OCI-LY7 (cell line): ENCODE data around the gene MGST2. TPM values are rescaled to one million over a fixed set of nuclear protein-coding genes. Genes with fewer than 3 reads are reported as not detected.

Experiments used
- BruUV-seq: library from RNA; stranded (reverse); fragments of 400-500 nt; replicated peaks from 2 replicates; lab custom pipeline; 2021; lab: Mats Ljungman, UMichigan
- CTCF ChIA-PET: fragments of 300-600 bp; sonication (Branson Sonifier 250); formaldehyde crosslinking; loops from one replicate; lab custom pipeline; 2022; ENCODE audit warnings: antibody characterized with exemption; ENCODE audit not compliant: unreplicated experiment; lab: Charles Lee
- POLR2A ChIA-PET: fragments of 300-600 bp; sonication (Branson Sonifier 250); formaldehyde crosslinking; loops from one replicate; lab custom pipeline; 2022; ENCODE audit warnings: antibody characterized with exemption; lab: Charles Lee
- DNase-seq: peaks from one replicate; pipeline ENCODE4 v3.0.0-alpha.2; 2015; ENCODE audit warnings: low spot score
- H2AFZ ChIP-seq: fragments of 200-600 bp; sonication (generic), shearing (Covaris generic); 2 replicates; pipeline ENCODE4 v1.6.1; 2014; ENCODE audit warnings: mild to moderate bottlenecking, antibody characterized with exemption, low read length, moderate library complexity
- H3K27ac ChIP-seq: fragments of 200-600 bp; sonication (generic); 2 replicates; pipeline ENCODE4 v1.5.1; 2014; ENCODE audit warnings: mixed run types, low read depth, mild to moderate bottlenecking, moderate library complexity, low read length, inconsistent platforms; ENCODE audit not compliant: poor library complexity, severe bottlenecking
- H3K36me3 ChIP-seq: fragments of 200-600 bp; sonication (generic); 2 replicates; pipeline ENCODE4 v1.6.1; 2014; ENCODE audit warnings: mild to moderate bottlenecking, antibody characterized with exemption, low read length, moderate library complexity, mixed read lengths; ENCODE audit not compliant: insufficient read depth
- H3K4me1 ChIP-seq: fragments of 200-600 bp; sonication (generic); 2 replicates; pipeline ENCODE4 v1.5.1; 2014; ENCODE audit warnings: mild to moderate bottlenecking, low read length; ENCODE audit not compliant: insufficient read depth, poor library complexity, severe bottlenecking
- H3K4me2 ChIP-seq: fragments of 200-600 bp; sonication (generic); 2 replicates; pipeline ENCODE4 v1.6.1; 2014; ENCODE audit warnings: mild to moderate bottlenecking, low read length
- H3K4me3 ChIP-seq: fragments of 200-600 bp; sonication (generic); 2 replicates; pipeline ENCODE4 v1.5.1; 2014; ENCODE audit warnings: mild to moderate bottlenecking, low read depth, low read length; ENCODE audit not compliant: poor library complexity, severe bottlenecking
- H3K79me2 ChIP-seq: fragments of 200-600 bp; sonication (generic); 2 replicates; pipeline ENCODE4 v1.6.1; 2016; ENCODE audit warnings: low read depth, mild to moderate bottlenecking, low read length, moderate library complexity, mixed read lengths; ENCODE audit not compliant: insufficient read depth
- H3K9me2 ChIP-seq: fragments of 200-600 bp; sonication (generic); 2 replicates; pipeline ENCODE4 v1.6.1; 2016; ENCODE audit warnings: mild to moderate bottlenecking, low read length, mixed read lengths; ENCODE audit not compliant: insufficient read depth
- H3K9me3 ChIP-seq: fragments of 200-600 bp; sonication (generic); 2 replicates; pipeline ENCODE4 v1.6.1; 2014; ENCODE audit warnings: mild to moderate bottlenecking, mixed run types, low read length, mixed read lengths
- H4K20me1 ChIP-seq: fragments of 200-600 bp; sonication (generic); 2 replicates; pipeline ENCODE4 v1.6.1; 2014; ENCODE audit warnings: mild to moderate bottlenecking, antibody characterized with exemption, low read length, moderate library complexity, mixed read lengths; ENCODE audit not compliant: insufficient read depth
- CTCF ChIP-seq: fragments of 200-600 bp; sonication (generic); conservative IDR thresholded peaks from 2 replicates; pipeline ENCODE4 v1.5.1; 2014; ENCODE audit warnings: mild to moderate bottlenecking, antibody characterized with exemption, low read length, moderate library complexity, mixed read lengths
- EZH2phosphoT487 ChIP-seq: fragments of 200-600 bp; sonication (generic); IDR thresholded peaks from 2 replicates; pipeline ENCODE4 v1.6.1; 2018; ENCODE audit warnings: low read depth, borderline replicate concordance, mild to moderate bottlenecking, mixed run types, antibody characterized with exemption, low read length, moderate library complexity, mixed read lengths
- intact Hi-C: fragments of 100-400 bp; cut with micrococcal nuclease; formaldehyde crosslinking; loops from one replicate; pipeline ENCODE4 v1.10.0; 2022; ENCODE audit not compliant: unreplicated experiment
- total RNA-seq, 2 experiments: library from RNA; depleted of rRNA in 1 of 2; stranded (reverse); fragments of >200 nt in 1 of 2; shearing (Covaris generic) in 1 of 2; gene quantifications; 2 replicates each; pipeline ENCODE4 v1.2.3, GENCODE V29; 2014 to 2022

Gene MGST2
- total RNA-seq, 2 experiments from 2014 or later = 4.7 to 11.7 TPM

GRCh38 chr4:139645458-139645857 lies 20.2 kb upstream of the MGST2 start:
- POLR2A ChIA-PET = interaction anchor here (0.7 to 2.1 kb wide), 2 partner anchors 43 to 255 kb away, joined by 4 to 8 read pairs; no protein-coding TSS in a partner anchor
- H3K9me2 ChIP-seq = no peaks in the 10 kb centered on the region

GRCh38 chr4:139647184-139647583 lies 18.4 kb upstream of the MGST2 start:
- CTCF ChIA-PET = no interaction called here
- Histone ChIP-seq H4K20me1 (no peaks in the 10 kb centered on the region), H2AFZ (no peak overlapping the region), H3K4me3 (no peak overlapping the region), H3K79me2 (no peaks in the 10 kb centered on the region), H3K36me3 (no peaks in the 10 kb centered on the region), H3K27ac (no peak overlapping the region), H3K4me1 (peaks cover 5% of the 10 kb centered on the region), H3K9me2 (no peaks in the 10 kb centered on the region), H3K9me3 (no peaks in the 10 kb centered on the region), H3K4me2 (no peak overlapping the region)
- intact Hi-C loops = no loop called here
- POLR2A ChIA-PET = no interaction called here
- TF ChIP-seq EZH2phosphoT487 (no peak), CTCF (no peak)
- no TSS peak for BruUV-seq
- DNase-seq = no peak

More at GRCh38 chr4:139645458-139645857, 20.2 kb upstream of the MGST2 start:
- no peaks in the 10 kb centered on the region for H3K9me3 ChIP-seq
- BruUV-seq = no TSS peak
- no peaks in the 10 kb centered on the region for H3K4me1 ChIP-seq
- H3K4me3 ChIP-seq = no peak overlapping the region
- CTCF ChIA-PET = interaction anchor here (1.0 kb wide), 1 partner anchor 12 kb away, joined by 3 read pairs; no protein-coding TSS in a partner anchor
- TF ChIP-seq CTCF (no peak), EZH2phosphoT487 (no peak)
- no peak overlapping the region for H3K4me2 ChIP-seq
- no peaks in the 10 kb centered on the region for H4K20me1 ChIP-seq
- H2AFZ ChIP-seq = no peak overlapping the region
- no peaks in the 10 kb centered on the region for H3K79me2 ChIP-seq
- no peaks in the 10 kb centered on the region for H3K36me3 ChIP-seq
- intact Hi-C loops = no loop called here
- no peak overlapping the region for H3K27ac ChIP-seq
- no peak for DNase-seq

GRCh38 chr4:139647952-139648351 lies 17.7 kb upstream of the MGST2 start:
- no peaks in the 10 kb centered on the region for H3K9me3 ChIP-seq
- H3K4me3 ChIP-seq = no peak overlapping the region
- ChIA-PET POLR2A (no interaction called here), CTCF (no interaction called here)
- H3K4me2 ChIP-seq = no peak overlapping the region
- no peak overlapping the region for H2AFZ ChIP-seq
- BruUV-seq = no TSS peak
- H3K9me2 ChIP-seq = no peaks in the 10 kb centered on the region
- no peak overlapping the region for H3K27ac ChIP-seq
- no peaks in the 10 kb centered on the region for H4K20me1 ChIP-seq
- H3K79me2 ChIP-seq = no peaks in the 10 kb centered on the region
- H3K4me1 ChIP-seq = peaks cover 5% of the 10 kb centered on the region
- TF ChIP-seq CTCF (no peak), EZH2phosphoT487 (no peak)
- DNase-seq = no peak
- H3K36me3 ChIP-seq = no peaks in the 10 kb centered on the region
- intact Hi-C loops = no loop called here
